Neural cell (in vitro differentiated cells): ENCODE data around the gene COL2A1.

Source experiments
- CTCF ChIP-seq: fragments of 450-650 bp; IDR thresholded peaks from 2 replicates; pipeline ENCODE4 v1.5.1; 2014; ENCODE audit warnings: antibody characterized with exemption, mild to moderate bottlenecking, moderate library complexity; ENCODE audit not compliant: poor library complexity, severe bottlenecking
- EP300 ChIP-seq: fragments of 450-650 bp; conservative IDR thresholded peaks from 2 replicates; pipeline ENCODE4 v1.6.1; 2014; ENCODE audit warnings: antibody characterized with exemption, mild to moderate bottlenecking, moderate library complexity; ENCODE audit not compliant: poor library complexity, severe bottlenecking
- EZH2 ChIP-seq: fragments of 200-600, 300-800 bp; shearing (Covaris generic), sonication (generic); IDR thresholded peaks from 2 replicates; pipeline ENCODE4 v1.6.1; 2014; ENCODE audit warnings: antibody characterized with exemption, low read length, borderline replicate concordance, mild to moderate bottlenecking; ENCODE audit not compliant: insufficient read depth, poor library complexity, severe bottlenecking
- POLR2AphosphoS5 ChIP-seq: IDR thresholded peaks from 2 replicates; pipeline ENCODE4 v1.6.1; 2012

- TF ChIP-seq EP300 (no peak), CTCF (no peak), POLR2AphosphoS5 (no peak), EZH2 (no peak)
Observed at GRCh38 chr12:47991106-47992061, 12.9 kb downstream of the COL2A1 start.
